Raji (cell line): ENCODE results near the gene MVK.

Source experiments
- POLR2A ChIP-seq: IDR thresholded peaks from 2 replicates; pipeline ENCODE4 v1.6.1; 2011; ENCODE audit warnings: low read depth, low read length, control low read depth; ENCODE audit not compliant: insufficient read depth

Gene MVK

DNA sequence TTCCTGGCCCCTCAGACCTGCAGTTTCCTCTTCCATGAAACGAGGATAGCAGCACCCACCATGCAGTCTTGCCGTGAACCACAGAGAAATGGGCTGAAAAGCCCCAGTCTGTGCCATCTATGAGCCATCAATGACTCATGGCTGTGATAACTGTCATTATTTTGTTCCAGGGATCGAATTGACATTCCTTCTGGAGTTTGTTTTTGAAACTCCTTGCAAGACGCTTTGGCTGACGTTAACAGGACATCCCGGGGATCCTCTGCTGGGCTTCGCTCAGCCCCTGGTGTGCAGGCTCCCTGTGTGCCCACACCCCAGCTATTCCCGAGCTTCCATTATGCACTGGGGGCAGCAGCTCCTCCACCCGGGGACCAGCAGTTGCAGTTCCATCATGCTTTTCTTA, 34.1 kb upstream of the MVK start:
- no peak for TF ChIP-seq POLR2A

DNA sequence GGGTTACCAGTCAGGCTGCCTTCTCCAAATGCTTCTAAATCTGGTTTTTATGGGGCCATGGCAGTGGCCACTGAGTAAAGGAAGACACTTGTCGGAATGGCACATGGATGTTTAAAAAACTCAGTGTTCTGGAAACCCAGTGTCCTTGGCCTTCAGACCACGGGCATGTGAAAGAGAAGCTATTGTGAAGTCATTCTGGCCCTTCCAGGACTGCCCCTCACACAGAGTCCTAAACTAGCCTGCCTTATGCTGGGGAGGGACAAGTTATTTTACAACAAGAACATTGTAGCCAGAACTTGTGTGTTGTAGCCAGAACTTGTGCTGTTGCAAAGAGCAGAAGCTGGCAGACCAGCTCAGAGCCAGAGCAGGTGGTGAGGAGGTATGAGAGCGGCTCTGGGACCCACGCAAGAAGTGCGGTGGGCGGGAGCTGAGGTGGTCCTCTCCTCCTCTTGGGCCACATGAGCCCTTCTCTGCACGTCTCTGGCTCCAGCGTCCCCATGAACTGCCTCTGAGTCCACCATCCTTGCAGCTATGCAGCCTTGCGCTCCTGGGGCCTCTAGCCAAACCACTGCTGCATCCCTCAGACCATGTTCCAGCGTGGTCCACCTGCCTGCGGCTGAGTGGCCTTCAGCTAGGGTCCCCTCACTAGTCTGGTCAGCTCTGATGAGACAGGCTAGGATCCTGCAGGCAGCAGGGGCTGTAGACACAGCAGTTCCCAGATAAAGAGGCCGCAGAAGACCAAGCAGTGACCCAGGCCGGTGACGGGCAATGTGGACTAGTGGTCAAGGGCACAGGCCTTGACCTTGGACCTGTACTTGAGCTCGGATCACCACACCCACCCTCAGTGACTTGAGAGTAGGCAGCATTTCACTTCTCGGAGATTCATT, 32.8 kb upstream of the MVK start:
- TF ChIP-seq POLR2A, result no peak

DNA sequence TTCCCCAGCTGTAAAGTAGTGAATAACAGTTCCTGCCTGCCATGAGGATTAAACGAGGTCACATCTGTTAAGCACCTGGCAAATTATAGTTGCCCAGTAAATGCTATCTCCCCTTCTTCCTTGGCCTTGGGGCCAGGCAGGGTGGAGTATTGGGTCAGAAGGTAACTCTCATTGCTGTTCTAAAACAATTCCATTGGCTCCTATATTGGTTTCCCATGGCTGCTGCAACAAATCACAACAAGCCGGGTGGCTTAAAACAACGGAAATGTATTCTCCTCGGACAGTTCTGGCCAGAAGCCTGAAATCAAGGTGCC, 32.2 kb upstream of the MVK start:
- no peak for TF ChIP-seq POLR2A

DNA sequence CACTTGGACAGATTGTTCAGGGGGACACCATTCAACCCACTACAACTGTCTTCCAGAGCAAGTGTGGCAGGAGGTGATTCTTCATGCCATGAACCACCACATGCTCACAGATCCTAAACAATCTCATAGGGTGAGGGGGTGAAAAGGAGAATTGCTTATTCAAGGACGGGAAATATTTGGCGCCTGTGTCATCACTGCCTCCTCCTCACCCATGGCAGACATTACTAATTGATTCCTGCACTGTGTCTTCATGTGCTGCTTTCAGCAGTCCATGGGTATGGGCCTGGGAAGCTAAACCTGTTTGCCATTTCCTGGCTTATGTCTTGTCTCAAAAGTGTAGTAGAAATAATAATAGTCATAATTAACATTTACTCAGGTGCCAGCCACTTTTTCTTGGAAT, 31.6 kb upstream of the MVK start:
- TF ChIP-seq POLR2A, result no peak

DNA sequence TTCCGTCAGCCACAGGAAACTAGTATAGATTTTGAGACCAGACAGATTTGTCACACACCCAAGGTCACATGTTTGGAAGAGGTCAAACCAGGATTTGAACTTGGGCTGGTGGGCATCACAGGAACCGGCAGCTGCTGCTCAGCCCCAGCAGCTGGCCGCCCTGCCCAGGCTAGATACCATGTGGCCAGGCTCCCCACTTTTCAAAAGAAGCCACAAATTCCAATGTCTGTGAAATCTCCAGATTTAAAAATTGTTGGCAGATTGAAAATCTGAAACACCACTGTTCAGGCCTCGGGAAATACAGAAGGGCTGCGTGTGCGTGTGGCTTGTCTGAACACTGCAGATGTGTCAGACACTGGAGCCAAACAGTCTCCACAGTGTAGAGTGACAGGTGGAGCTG, 30.7 kb upstream of the MVK start:
- TF ChIP-seq POLR2A, result no peak

DNA sequence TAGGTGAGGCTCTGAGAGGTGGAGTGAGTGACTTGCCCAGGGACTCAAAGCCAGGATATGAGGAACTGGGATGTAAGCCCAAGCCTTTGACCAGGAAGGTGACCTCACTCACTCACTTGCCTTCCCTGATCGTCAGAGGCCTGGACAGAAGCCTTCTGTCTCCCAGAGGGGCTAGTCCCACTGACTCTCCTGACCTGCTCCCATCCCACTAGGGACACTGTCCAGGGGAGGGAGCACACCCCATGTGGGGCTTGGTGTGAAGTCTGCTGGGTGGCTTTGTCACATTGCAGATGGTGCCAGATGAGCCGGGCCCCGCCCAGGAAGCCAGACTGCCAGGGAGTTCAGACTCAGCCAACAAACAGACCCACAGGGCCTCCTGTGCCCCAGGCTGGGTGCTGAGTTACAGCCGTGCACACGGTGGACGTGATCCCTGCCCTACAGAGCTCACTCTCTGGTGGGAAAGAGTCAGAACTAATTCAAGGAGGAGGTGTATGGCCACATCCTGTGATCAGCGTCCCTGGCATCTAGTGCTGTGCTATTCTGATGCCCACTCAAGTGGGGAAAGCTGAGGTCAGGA, 28.6 kb upstream of the MVK start:
- TF ChIP-seq POLR2A, result no peak

DNA sequence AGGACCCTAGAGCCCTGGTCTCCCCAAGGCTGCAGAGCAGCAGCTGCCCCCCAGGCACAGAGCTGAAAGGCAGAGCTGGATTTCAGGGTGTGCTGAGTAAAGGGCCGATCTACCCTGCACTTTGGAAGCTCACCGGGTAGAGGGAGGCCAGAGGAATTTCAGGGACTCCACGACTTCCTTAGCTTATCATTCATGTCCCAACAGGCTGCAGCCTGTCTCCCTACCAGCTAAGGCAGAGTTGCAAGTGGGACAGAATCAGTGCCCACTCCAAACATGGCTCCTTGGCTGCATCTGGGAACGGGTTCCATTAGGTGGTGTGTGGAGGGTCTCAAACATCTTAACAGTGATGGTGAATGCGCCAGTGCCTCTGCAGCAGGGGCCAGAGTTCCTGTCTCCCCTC, 27.8 kb upstream of the MVK start:
- no peak for TF ChIP-seq POLR2A

DNA sequence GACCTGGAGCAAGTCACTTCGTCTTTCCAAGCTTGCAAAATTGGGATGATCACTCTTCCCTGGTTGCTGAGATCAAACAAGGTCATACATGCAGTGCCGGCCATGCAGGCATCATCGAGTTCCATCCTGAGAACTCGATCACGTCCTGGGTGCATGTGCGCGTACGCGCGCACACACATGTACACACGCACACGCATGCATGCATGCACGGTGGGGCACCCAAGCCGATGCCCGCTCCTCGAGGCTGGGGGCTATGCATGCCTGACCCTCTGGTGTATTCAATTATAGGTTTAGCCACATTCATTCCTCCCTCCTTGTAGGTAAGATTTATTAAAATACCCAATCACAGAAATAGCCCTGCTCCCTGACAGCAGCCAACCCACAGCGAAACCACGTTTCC, 26.3 kb upstream of the MVK start:
- TF ChIP-seq POLR2A, result no peak

DNA sequence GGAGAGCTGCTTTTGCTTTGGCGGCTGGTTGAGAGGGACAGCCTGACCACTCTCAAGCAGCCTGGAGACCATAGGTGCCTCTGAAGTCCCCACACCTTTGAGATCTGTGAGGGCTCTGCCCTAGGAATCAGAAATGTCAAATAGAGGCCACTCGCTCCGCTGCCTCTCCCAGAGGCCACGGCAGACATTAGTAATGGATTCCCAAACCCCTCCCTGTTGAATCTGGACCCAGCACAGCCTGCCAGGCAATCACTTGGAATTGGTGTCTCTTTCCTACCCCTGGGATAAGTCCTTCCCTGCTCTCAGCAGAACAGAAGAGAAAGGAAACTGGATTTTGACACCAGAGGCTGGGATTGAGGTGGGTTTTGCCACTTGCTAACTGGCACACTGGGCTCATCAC, 25.3 kb upstream of the MVK start:
- TF ChIP-seq POLR2A, result no peak

DNA sequence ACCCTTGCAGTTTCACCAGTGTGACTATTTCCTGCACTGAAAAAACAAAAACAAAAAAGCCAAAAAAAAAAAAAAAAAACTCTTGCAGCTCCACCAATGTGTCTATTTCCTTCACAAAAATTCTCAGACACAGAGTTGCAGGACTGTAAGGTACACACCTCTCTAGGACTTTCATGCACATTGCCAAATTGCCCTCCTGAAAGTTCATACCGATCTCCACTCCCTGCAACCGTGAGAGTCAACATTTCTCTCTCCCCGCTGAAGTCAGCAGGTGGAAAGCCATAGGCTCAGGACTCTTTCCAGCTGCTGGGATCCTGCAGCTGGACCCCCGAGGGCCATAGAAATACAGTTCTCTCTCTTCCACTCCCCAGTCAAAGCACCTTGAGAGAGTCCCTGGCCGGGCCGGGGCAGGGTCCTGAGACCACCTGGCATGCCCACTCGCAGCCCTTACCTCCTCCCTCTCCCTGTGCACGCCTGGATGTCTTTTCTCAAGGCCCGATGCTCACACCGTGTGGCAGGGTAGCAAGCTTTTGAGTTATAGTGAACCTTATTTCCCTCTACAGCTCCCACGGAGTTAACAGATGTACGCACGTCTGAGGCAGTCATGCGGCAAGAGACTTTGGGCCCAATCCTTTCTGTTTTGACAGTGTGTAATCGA, 23.9 kb upstream of the MVK start:
- TF ChIP-seq POLR2A, result no peak

DNA sequence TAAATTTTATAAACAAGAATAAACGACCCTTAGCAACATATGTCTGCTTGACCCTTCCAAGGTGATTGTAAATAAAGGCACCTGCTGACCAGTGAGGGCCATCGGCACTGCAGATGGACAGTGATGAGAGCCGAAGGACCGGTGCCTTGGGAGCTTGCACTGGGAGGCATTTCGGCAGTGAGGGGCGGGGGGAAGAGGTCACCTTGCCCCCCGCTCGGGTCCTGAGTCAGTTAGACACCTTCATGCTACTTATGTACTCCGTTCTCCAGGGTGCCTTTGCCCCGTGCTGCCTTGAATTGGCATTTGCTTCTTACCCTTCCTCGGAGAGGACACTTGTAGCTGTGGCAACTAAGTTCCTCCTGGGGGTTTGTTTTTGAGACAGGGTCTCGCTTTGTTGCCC, 23.3 kb upstream of the MVK start:
- no peak for TF ChIP-seq POLR2A

DNA sequence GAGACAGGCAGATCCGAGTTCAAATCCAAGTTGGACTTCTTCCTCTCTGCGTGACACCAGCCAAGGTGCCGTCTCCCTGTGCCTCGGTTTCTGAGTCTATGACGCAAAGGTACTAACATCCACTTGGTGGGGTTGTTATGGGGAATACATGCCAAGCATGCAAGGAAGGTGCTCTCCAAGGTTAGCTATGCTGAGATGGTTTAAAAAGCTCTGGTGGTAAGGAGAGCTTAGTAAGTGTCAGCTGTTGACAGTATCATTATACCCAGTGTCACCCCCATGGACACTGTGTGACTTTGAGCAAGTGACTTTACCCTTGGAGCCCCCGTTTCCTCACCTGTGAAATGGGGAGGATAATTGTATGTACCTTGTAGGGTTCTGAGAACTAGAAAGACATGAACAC, 22.5 kb upstream of the MVK start:
- no peak for TF ChIP-seq POLR2A

DNA sequence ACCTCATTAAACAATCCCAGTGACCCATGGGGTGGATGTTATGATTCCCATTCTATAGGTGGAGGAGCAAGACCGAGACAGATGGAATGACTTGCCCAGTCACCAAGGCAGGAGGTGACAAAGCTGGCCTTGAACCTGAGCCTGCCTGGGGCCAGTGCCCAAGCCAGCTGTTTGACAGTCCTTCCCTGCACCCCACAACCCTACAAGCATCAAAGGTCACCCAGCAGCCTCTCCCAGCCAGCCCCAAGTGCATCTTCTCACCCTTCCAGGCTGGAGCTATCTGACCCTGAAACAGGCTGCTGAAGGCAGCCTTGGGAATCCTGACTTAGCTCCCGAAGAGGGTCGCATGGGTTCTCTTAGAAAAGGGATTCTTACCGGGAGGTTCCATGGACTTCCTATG, 20.6 kb upstream of the MVK start:
- no peak for TF ChIP-seq POLR2A

DNA sequence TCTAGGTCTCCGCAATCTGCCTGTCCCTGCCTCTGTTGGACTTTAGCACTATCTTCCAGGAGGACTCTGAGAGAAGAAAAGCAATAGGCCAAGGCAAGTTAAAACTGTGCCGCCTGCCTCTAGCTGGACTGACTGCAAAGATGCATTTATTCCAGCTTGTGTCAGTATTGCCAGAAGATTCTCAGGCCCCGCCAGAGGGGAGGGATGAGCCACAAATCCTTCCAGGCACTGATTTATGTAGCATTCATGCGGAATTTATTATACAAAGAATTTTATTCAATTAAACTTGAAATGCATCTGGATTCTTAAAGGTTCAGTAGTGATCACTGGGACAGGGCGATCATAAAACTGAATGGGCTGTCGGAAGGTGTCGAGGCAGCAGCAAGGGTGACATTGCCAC, 20.1 kb upstream of the MVK start:
- TF ChIP-seq POLR2A, result 0 out of 2 replicates have a peak, but pooled peaks have one; percentile 8

DNA sequence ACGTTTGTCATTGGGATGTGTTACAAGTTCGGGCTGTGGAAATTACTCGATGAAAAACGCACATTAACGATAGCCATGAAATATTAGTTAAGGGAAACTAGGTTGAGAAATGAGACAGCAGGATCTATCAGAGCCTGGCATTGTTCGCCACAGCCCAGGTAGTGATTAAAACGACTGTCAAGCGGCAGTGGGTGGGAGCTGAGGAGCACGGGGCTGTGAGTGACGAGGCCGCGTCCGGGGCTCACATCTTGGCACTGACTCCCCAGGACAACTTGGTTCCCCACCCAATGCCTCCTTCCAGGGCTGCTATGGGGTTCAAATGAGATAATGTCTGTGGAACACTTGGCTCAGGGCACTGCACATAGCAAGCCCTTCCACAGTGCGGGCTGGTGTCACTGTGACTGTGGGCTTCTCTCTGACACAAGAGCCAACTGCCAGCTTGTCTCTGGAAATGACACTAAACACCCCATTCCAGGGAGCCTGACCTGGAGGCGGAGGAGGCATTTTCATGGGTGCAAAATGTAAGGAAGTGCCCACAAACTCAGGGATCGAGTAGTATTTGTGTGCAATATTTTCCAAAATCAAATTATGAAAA, 19.6 kb upstream of the MVK start:
- peak; percentile 22; the same call in 1 of the 2 replicates for TF ChIP-seq POLR2A

DNA sequence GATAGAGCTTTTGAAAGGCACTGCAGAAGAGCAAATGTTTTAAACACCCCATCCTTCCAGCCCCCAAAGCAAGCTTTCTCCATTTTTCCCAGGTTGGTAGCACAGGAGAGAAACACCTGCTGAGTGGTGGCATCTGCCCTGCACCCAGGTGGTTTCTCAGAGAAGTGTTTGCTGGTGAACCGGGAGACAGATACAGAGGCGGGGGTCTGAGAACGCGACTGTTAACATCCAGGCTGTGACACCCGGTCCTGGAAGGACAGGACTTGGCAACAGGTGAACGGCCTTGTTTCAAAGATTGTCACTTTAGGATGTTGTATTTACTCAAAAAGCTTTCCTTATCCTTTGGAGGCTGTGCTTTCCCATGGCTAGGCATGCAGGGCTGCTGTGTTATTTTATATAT, 18.8 kb upstream of the MVK start:
- no peak for TF ChIP-seq POLR2A
